A549 (cell line): ENCODE results near the gene LARGE1. TPM values are rescaled to one million over a fixed set of nuclear protein-coding genes. Genes with fewer than 3 reads are reported as not detected.

Source experiments
- ATAC-seq, 2 experiments: fragments of 200-7000 bp in 1 of 2; fragments of >200 bp in 1 of 2; cut with Nextera tagmentation in 1 of 2; cut with Tn5 transposase in 1 of 2; 3 replicates each; pipeline versions ENCODE4 v1.8.0 to v1.9.1; 2018 to 2020; ENCODE audit warnings: mild to moderate bottlenecking in 1 of 2, moderate library complexity in 1 of 2
- CTCF ChIA-PET: fragments of 300-600 bp; sonication (Branson Sonifier 250); formaldehyde crosslinking; extraction: SDS; loops from one replicate; lab custom pipeline; 2021; ENCODE audit warnings: antibody characterized with exemption, inconsistent platforms; lab: Yijun Ruan, JAX
- POLR2A ChIA-PET: fragments of 350-600 bp; formaldehyde crosslinking; extraction: SDS; loops from one replicate; lab custom pipeline; 2021; ENCODE audit warnings: antibody characterized with exemption, inconsistent platforms; lab: Yijun Ruan, JAX
- DNase-seq, 2 experiments: peaks; one replicate each; pipeline versions ENCODE4 v3.0.0 to v3.0.0-alpha.2; 2011 to 2016; ENCODE audit warnings: low read depth in 1 of 2, low spot score in 1 of 2
- FAIRE-seq: peaks from 2 replicates; lab custom pipeline; 2011; peaks lifted over from hg19 to GRCh38; lab: Jason Lieb, UNC
- H3K27ac ChIP-seq, 2 experiments: fragments of >200 bp; sonication (Bioruptor Twin); formaldehyde crosslinking; 3 replicates each; pipeline ENCODE4 v1.5.1; 2016 to 2017
- H3K4me1 ChIP-seq: fragments of >200 bp; sonication (Bioruptor Twin); formaldehyde crosslinking; 3 replicates; pipeline ENCODE4 v1.6.1; 2016
- H3K4me2 ChIP-seq: fragments of >200 bp; sonication (Bioruptor Twin); formaldehyde crosslinking; 3 replicates; pipeline ENCODE4 v1.6.1; 2016
- H3K4me3 ChIP-seq: fragments of >200 bp; sonication (Bioruptor Twin); formaldehyde crosslinking; 3 replicates; pipeline ENCODE4 v1.5.1; 2016
- H3K9me3 ChIP-seq: fragments of >200 bp; sonication (Bioruptor Twin); formaldehyde crosslinking; 3 replicates; pipeline ENCODE4 v1.6.1; 2016
- BCL3 ChIP-seq: fragments of >200 bp; sonication (Bioruptor Twin); formaldehyde crosslinking; IDR thresholded peaks from 3 replicates; pipeline ENCODE4 v1.6.1; 2016
- BHLHE40 ChIP-seq: IDR thresholded peaks from 2 replicates; pipeline ENCODE4 v1.6.1; 2012; ENCODE audit warnings: low read depth, low read length, inconsistent platforms
- CBX2 ChIP-seq: fragments of 200-600 bp; sonication (generic); IDR thresholded peaks from 2 replicates; pipeline ENCODE4 v1.6.1; 2016; ENCODE audit warnings: low read depth, mild to moderate bottlenecking, borderline replicate concordance
- CBX8 ChIP-seq: fragments of 200-600 bp; sonication (generic); IDR thresholded peaks from 2 replicates; pipeline ENCODE4 v1.6.1; 2016
- CEBPB ChIP-seq, 2 experiments: fragments of >200 bp in 1 of 2; sonication (Bioruptor Twin) in 1 of 2; formaldehyde crosslinking in 1 of 2; IDR thresholded peaks; 2 replicates each; pipeline ENCODE4 v1.6.1; 2012 to 2016
- CHD2 ChIP-seq: fragments of 150-350 bp; IDR thresholded peaks from 2 replicates; pipeline ENCODE4 v1.6.1; 2014; ENCODE audit warnings: low read length; ENCODE audit not compliant: partially characterized antibody
- EHF ChIP-seq: fragments of 250-450 bp; sonication (Bioruptor Pico); IDR thresholded peaks from 2 replicates; pipeline ENCODE4 v1.5.0; 2020; ENCODE audit warnings: mild to moderate bottlenecking
- EHMT2 ChIP-seq: fragments of 200-600 bp; sonication (generic); IDR thresholded peaks from 2 replicates; pipeline ENCODE4 v1.6.1; 2016; ENCODE audit warnings: antibody characterized with exemption, low read depth, mild to moderate bottlenecking, moderate library complexity
- FOSL2 ChIP-seq, 2 experiments: fragments of 450-650 bp in 1 of 2; fragments of >200 bp in 1 of 2; sonication (Bioruptor Twin) in 1 of 2; formaldehyde crosslinking; IDR thresholded peaks; 2 replicates each; pipeline versions ENCODE4 v1.5.0 to v1.6.1; 2016 to 2020; ENCODE audit warnings: mild to moderate bottlenecking in 1 of 2, moderate library complexity in 1 of 2
- HOXA7 ChIP-seq: fragments of 250-450 bp; sonication (Bioruptor Pico); IDR thresholded peaks from 2 replicates; pipeline ENCODE4 v1.5.0; 2020; ENCODE audit warnings: mild to moderate bottlenecking, moderate library complexity
- HOXB13 ChIP-seq: fragments of 250-450 bp; sonication (Bioruptor Pico); IDR thresholded peaks from 2 replicates; pipeline ENCODE4 v1.5.0; 2020; ENCODE audit warnings: low read depth, mild to moderate bottlenecking, moderate library complexity
- HOXB5 ChIP-seq: fragments of 250-450 bp; sonication (Bioruptor Pico); IDR thresholded peaks from 2 replicates; pipeline ENCODE4 v1.5.0; 2020; ENCODE audit warnings: mild to moderate bottlenecking, moderate library complexity
- KDM1A ChIP-seq: fragments of 200-600 bp; sonication (generic); IDR thresholded peaks from 2 replicates; pipeline ENCODE4 v1.6.1; 2016; ENCODE audit warnings: low read depth, mild to moderate bottlenecking
- KDM5A ChIP-seq: fragments of 200-600 bp; sonication (generic); IDR thresholded peaks from 2 replicates; pipeline ENCODE4 v1.6.1; 2016; ENCODE audit warnings: antibody characterized with exemption, mild to moderate bottlenecking
- MAZ ChIP-seq: fragments of 150-350 bp; IDR thresholded peaks from 2 replicates; pipeline ENCODE4 v1.6.1; 2014; ENCODE audit warnings: antibody characterized with exemption, low read depth, low read length, borderline replicate concordance
- NPAS2 ChIP-seq: fragments of 250-450 bp; sonication (Bioruptor Pico); IDR thresholded peaks from 2 replicates; pipeline ENCODE4 v1.8.0; 2022; ENCODE audit warnings: mild to moderate bottlenecking, moderate library complexity, borderline replicate concordance
- NR3C1 ChIP-seq: fragments of >200 bp; sonication (Bioruptor Twin); formaldehyde crosslinking; IDR thresholded peaks from 3 replicates; pipeline ENCODE4 v1.6.1; 2017
- PBX3 ChIP-seq: IDR thresholded peaks from 2 replicates; pipeline ENCODE4 v1.6.1; 2012
- RFX5 ChIP-seq: fragments of 450-650 bp; IDR thresholded peaks from 2 replicates; pipeline ENCODE4 v1.7.1; 2014; ENCODE audit warnings: antibody characterized with exemption, mild to moderate bottlenecking, moderate library complexity
- RNF2 ChIP-seq: fragments of 200-600 bp; sonication (generic); IDR thresholded peaks from 2 replicates; pipeline ENCODE4 v1.6.1; 2016; ENCODE audit warnings: low read depth, mild to moderate bottlenecking, antibody characterized with exemption, moderate library complexity, borderline replicate concordance
- SREBF2 ChIP-seq: fragments of 450-650 bp; IDR thresholded peaks from 2 replicates; pipeline ENCODE4 v1.6.1; 2014; ENCODE audit warnings: mild to moderate bottlenecking, moderate library complexity
- TFCP2L1 ChIP-seq: fragments of 250-450 bp; sonication (Bioruptor Pico); IDR thresholded peaks from 2 replicates; pipeline ENCODE4 v1.5.0; 2021; ENCODE audit warnings: mild to moderate bottlenecking
- USF2 ChIP-seq: fragments of 450-650 bp; IDR thresholded peaks from 2 replicates; pipeline ENCODE4 v1.6.1; 2014; ENCODE audit warnings: antibody characterized with exemption
- ZSCAN20 ChIP-seq: fragments of 250-450 bp; sonication (Bioruptor Pico); IDR thresholded peaks from 2 replicates; pipeline ENCODE4 v1.8.0; 2022; ENCODE audit warnings: mild to moderate bottlenecking, moderate library complexity
- WGBS: methylation state at CpG from one replicate; pipeline ENCODE4 v1.1.6; 2017; ENCODE audit errors: missing lambda C conversion rate; 5-methylcytosine and 5-hydroxymethylcytosine counted together
- polyA plus RNA-seq, 4 experiments: library from polyadenylated mRNA; depleted of rRNA in 3 of 4; stranded (reverse); fragments of >200 nt; fragmentation: RNase III in 1 of 4; extraction: RNeasy Plus Mini Kit Qiagen cat#74134 plus additional on column Dnase treatment in 1 of 4; gene quantifications; 2 replicates in 3 of 4; 3 replicates in 1 of 4; pipeline ENCODE4 v1.2.3, GENCODE V29; 2011 to 2017
- TF ChIP-seq, protein P1 (sequence below): fragments of 250-450 bp; sonication (Bioruptor Pico); IDR thresholded peaks from 2 replicates; pipeline ENCODE4 v1.5.0; 2021; ENCODE audit warnings: mild to moderate bottlenecking, moderate library complexity, borderline replicate concordance
- TF ChIP-seq, protein P2 (sequence below): fragments of >200 bp; sonication (Bioruptor Twin); formaldehyde crosslinking; IDR thresholded peaks from 2 replicates; pipeline ENCODE4 v1.6.1; 2016
- TF ChIP-seq, protein P3 (sequence below): fragments of 150-350 bp; IDR thresholded peaks from 2 replicates; pipeline ENCODE4 v1.6.1; 2014; ENCODE audit warnings: low read depth, mild to moderate bottlenecking, low read length

LARGE1 gene
- polyA plus RNA-seq, 2 of the 4 experiments (the other 2 are of a cell fraction): 2.7 to 5.8 TPM

- TF ChIP-seq, protein P1, sequence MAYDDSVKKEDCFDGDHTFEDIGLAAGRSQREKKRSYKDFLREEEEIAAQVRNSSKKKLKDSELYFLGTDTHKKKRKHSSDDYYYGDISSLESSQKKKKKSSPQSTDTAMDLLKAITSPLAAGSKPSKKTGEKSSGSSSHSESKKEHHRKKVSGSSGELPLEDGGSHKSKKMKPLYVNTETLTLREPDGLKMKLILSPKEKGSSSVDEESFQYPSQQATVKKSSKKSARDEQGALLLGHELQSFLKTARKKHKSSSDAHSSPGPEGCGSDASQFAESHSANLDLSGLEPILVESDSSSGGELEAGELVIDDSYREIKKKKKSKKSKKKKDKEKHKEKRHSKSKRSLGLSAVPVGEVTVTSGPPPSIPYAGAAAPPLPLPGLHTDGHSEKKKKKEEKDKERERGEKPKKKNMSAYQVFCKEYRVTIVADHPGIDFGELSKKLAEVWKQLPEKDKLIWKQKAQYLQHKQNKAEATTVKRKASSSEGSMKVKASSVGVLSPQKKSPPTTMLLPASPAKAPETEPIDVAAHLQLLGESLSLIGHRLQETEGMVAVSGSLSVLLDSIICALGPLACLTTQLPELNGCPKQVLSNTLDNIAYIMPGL (CRISPR knock-in tag): no peak
- no peak for TF ChIP-seq MAZ
- TF ChIP-seq BHLHE40: no peak
- TF ChIP-seq BCL3: no peak
- TF ChIP-seq NPAS2 (CRISPR knock-in tag): no peak
Observed at GRCh38 chr22:33707581-33707980, 212.7 kb downstream of the LARGE1 start (continued).

- H3K4me1 ChIP-seq: no peaks in the 10 kb centered on the region
- no peak overlapping the region for H3K4me3 ChIP-seq
- POLR2A ChIA-PET: no interaction called here
- no peak for ATAC-seq
- FAIRE-seq: no peak
- no peak overlapping the region for H3K27ac ChIP-seq
- DNase-seq: no peak
- no peak overlapping the region for H3K4me2 ChIP-seq
- no peak for TF ChIP-seq HOXB5 (CRISPR knock-in tag)
- no peak for TF ChIP-seq KDM1A
- TF ChIP-seq ZSCAN20: no peak
- TF ChIP-seq HOXA7 (CRISPR knock-in tag): no peak
- TF ChIP-seq NR3C1: no peak
- TF ChIP-seq, protein P1 (CRISPR knock-in tag): no peak
- no peak for TF ChIP-seq FOSL2 (IDR thresholded peaks at IDR 0.05)
- no peak for TF ChIP-seq FOSL2 (CRISPR knock-in tag; IDR thresholded peaks at IDR 0.05)
- TF ChIP-seq CHD2: no peak
- no peak for TF ChIP-seq EHMT2
- TF ChIP-seq SREBF2: no peak
- no peak for TF ChIP-seq KDM5A
- no peak for TF ChIP-seq RNF2
- TF ChIP-seq, all 56 proteins: peak for 0
- CTCF ChIA-PET: interaction anchor here (0.8 kb wide), 1 partner anchor 187 kb away, joined by 3 read pairs; no protein-coding TSS in a partner anchor
- no peaks in the 10 kb centered on the region for H3K9me3 ChIP-seq
- WGBS: 46% methylated on average over 2 of the region's 5 CpGs
Observed at GRCh38 chr22:33706100-33706499, 214.2 kb downstream of the LARGE1 start.

DNA sequence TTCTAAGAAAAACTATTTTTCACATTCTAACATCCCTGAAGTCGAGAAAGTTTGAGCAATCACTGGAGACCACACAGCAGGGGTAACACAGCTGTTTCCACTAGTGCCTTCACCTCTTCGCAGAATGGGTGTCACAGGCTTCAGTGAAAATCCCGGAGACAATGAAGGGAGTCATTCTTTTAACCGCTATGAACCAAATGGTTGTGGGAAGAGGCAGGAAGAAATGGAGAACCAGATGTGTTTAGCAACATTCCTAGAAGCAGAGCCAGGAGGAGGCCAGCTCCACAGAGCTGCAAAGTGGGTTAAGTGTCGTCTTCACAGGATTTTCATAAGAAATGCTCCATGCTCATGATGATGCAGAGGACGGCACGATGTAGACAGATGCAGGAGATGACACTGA is 221.1 kb downstream of the LARGE1 start:
- CTCF ChIA-PET: no interaction called here
- POLR2A ChIA-PET: no interaction called here
- TF ChIP-seq, protein P2, sequence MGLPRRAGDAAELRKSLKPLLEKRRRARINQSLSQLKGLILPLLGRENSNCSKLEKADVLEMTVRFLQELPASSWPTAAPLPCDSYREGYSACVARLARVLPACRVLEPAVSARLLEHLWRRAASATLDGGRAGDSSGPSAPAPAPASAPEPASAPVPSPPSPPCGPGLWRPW: no peak
- no peak for TF ChIP-seq CBX2
- TF ChIP-seq PBX3: no peak
- TF ChIP-seq CBX8: no peak
- no peak for TF ChIP-seq CEBPB (IDR thresholded peaks at IDR 0.05)
- TF ChIP-seq, protein P3, sequence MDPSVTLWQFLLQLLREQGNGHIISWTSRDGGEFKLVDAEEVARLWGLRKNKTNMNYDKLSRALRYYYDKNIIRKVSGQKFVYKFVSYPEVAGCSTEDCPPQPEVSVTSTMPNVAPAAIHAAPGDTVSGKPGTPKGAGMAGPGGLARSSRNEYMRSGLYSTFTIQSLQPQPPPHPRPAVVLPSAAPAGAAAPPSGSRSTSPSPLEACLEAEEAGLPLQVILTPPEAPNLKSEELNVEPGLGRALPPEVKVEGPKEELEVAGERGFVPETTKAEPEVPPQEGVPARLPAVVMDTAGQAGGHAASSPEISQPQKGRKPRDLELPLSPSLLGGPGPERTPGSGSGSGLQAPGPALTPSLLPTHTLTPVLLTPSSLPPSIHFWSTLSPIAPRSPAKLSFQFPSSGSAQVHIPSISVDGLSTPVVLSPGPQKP: no peak
- TF ChIP-seq RFX5: no peak
- no peak for TF ChIP-seq TFCP2L1 (CRISPR knock-in tag)
- no peak for TF ChIP-seq BCL3
- TF ChIP-seq EHMT2: no peak
- no peak for TF ChIP-seq USF2
- TF ChIP-seq NR3C1: no peak
- TF ChIP-seq EHF (CRISPR knock-in tag): no peak
- no peak for TF ChIP-seq HOXB13 (CRISPR knock-in tag)

More for the DNA sequence above, 221.1 kb downstream of the LARGE1 start:
- ATAC-seq: no peak
- H3K4me3 ChIP-seq: no peak overlapping the region
- FAIRE-seq: no peak
- no peak overlapping the region for H3K4me2 ChIP-seq
- no peaks in the 10 kb centered on the region for H3K4me1 ChIP-seq
- no peaks in the 10 kb centered on the region for H3K9me3 ChIP-seq
- WGBS: 60% methylated on average over 7 of the region's 7 CpGs
- no peak overlapping the region for H3K27ac ChIP-seq
- no peak for DNase-seq
